Measurements from ENCODE around the gene SPACA6.
"Not testable (repeated sequence)": the region's sequence is repeated elsewhere in the genome, so short reads cannot be mapped to it uniquely, and the experiment has no call there.

DNA sequence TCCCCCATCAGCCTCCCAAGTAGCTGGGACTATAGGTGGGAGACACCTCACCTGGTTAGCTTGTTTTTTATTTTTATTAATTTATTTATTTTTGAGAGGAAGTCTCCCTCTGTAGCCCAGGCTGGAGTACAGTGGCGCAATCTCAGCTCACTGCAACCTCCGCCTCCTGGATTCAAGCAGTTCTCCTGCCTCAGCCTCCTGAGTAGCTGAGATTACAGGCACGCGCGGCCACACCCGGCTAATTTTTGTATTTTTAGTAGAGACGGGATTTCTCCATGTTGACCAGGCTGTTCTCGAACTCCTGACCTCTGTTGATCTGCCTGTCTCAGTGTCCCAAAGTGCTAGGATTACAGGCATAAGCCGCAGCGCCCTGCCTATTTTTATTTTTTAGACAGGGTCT, 45.4 kb downstream of the SPACA6 start:
- TF ChIP-seq, protein P1, sequence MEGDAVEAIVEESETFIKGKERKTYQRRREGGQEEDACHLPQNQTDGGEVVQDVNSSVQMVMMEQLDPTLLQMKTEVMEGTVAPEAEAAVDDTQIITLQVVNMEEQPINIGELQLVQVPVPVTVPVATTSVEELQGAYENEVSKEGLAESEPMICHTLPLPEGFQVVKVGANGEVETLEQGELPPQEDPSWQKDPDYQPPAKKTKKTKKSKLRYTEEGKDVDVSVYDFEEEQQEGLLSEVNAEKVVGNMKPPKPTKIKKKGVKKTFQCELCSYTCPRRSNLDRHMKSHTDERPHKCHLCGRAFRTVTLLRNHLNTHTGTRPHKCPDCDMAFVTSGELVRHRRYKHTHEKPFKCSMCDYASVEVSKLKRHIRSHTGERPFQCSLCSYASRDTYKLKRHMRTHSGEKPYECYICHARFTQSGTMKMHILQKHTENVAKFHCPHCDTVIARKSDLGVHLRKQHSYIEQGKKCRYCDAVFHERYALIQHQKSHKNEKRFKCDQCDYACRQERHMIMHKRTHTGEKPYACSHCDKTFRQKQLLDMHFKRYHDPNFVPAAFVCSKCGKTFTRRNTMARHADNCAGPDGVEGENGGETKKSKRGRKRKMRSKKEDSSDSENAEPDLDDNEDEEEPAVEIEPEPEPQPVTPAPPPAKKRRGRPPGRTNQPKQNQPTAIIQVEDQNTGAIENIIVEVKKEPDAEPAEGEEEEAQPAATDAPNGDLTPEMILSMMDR (IDR thresholded peaks at IDR 0.05; ENCODE audit: insufficient read depth, low read length, poor library complexity, severe bottlenecking), result not testable (repeated sequence)
- not testable (repeated sequence) for TF ChIP-seq EZH2phosphoT487 (conservative IDR thresholded peaks at IDR 0.05; ENCODE audit: low read length)
